ENCODE data around the gene VDAC1. TPM values are rescaled to one million over a fixed set of nuclear protein-coding genes. Genes with fewer than 3 reads are reported as not detected.
A peak's percentile ranks its signal among the peaks of the same experiment; 100 is the strongest.

VDAC1 gene
- total RNA-seq, 2 donors from 2014 or later = 37.6 to 65.1 TPM

- TF ChIP-seq POLR2A (IDR thresholded peaks at IDR 0.05) = no peak
- TF ChIP-seq, protein P1, sequence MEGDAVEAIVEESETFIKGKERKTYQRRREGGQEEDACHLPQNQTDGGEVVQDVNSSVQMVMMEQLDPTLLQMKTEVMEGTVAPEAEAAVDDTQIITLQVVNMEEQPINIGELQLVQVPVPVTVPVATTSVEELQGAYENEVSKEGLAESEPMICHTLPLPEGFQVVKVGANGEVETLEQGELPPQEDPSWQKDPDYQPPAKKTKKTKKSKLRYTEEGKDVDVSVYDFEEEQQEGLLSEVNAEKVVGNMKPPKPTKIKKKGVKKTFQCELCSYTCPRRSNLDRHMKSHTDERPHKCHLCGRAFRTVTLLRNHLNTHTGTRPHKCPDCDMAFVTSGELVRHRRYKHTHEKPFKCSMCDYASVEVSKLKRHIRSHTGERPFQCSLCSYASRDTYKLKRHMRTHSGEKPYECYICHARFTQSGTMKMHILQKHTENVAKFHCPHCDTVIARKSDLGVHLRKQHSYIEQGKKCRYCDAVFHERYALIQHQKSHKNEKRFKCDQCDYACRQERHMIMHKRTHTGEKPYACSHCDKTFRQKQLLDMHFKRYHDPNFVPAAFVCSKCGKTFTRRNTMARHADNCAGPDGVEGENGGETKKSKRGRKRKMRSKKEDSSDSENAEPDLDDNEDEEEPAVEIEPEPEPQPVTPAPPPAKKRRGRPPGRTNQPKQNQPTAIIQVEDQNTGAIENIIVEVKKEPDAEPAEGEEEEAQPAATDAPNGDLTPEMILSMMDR (IDR thresholded peaks at IDR 0.05) = no peak
- Histone ChIP-seq H3K9me3 (no peaks in the 10 kb centered on the region), H3K27me3 (no peaks in the 10 kb centered on the region), H3K4me3 (no peak overlapping the region), H3K4me1 (no peaks in the 10 kb centered on the region), H3K36me3 (replicated peaks in 1 of 2; ENCODE audit: insufficient read depth in 1 of 2, low read depth in 2 of 2) (no peaks in the 10 kb centered on the region), H3K27ac (no peak overlapping the region)
- ATAC-seq (no peak), DNase-seq (no peak)
- 88 to 93% methylated on average over 2 of the region's 2 CpGs for WGBS, 2 donors
- intact Hi-C loops (cut with DNase I) = no loop called here
These were observed 24.4 kb upstream of the VDAC1 start for GRCh38 chr5:134029156-134029555.

DNA sequence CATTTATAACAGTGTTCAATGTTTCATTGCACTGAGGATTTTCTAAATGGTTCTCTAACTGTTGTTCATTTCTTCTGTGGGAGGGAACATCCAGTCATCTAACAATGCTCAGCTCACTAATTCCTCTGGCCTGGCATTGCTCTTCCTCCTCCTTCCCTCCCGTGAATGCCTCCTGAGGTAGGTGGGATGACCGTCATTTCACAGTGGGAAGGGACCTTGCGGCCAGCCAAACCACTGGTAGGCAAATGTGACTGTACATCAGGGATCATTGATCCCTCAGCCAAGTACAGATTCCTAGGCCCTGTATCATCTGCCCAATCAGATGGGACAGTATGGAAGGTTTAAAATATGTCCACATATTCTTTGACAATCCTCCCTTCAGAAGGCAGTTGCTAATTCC lies 23.7 kb upstream of the VDAC1 start:
- Histone ChIP-seq H3K27me3 (no peaks in the 10 kb centered on the region), H3K4me1 (no peaks in the 10 kb centered on the region), H3K9me3 (no peaks in the 10 kb centered on the region), H3K4me3 (no peak overlapping the region), H3K36me3 (replicated peaks in 1 of 2; ENCODE audit: insufficient read depth in 1 of 2, low read depth in 2 of 2) (no peaks in the 10 kb centered on the region), H3K27ac (no peak overlapping the region)
- DNase-seq (no peak), ATAC-seq (no peak)
- no peak for TF ChIP-seq POLR2A (IDR thresholded peaks at IDR 0.05)
- TF ChIP-seq, protein P1 (IDR thresholded peaks at IDR 0.05) = no peak
- WGBS, 2 donors = 90 to 100% methylated on average over 3 of the region's 3 CpGs
- intact Hi-C loops (cut with DNase I) = no loop called here

DNA sequence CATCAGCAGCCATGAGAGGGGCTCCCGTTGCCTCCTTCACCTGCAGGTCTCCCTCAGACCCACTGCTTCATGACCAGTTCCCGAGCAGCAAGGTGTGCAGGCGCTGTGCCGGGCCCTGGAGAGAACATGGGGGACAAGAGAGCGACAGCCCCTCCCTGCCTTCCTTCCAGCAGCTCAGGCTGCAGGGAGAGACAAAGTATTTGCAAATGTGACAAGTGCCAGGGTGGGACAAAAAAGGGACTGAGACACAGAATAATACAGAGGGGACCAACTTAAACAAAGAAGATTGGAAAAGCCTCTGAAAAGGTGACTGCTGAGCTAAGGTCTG lies 22.5 kb upstream of the VDAC1 start:
- Histone ChIP-seq H3K9me3 (no peaks in the 10 kb centered on the region), H3K4me3 (no peak overlapping the region), H3K27me3 (no peaks in the 10 kb centered on the region), H3K27ac (no peak overlapping the region), H3K36me3 (replicated peaks in 1 of 2; ENCODE audit: insufficient read depth in 1 of 2, low read depth in 2 of 2) (no peaks in the 10 kb centered on the region), H3K4me1 (no peaks in the 10 kb centered on the region)
- no peak for TF ChIP-seq POLR2A (IDR thresholded peaks at IDR 0.05)
- TF ChIP-seq, protein P1 (IDR thresholded peaks at IDR 0.05) = no peak
- ATAC-seq = no peak
- DNase-seq = no peak
- 83 to 93% methylated on average over 5 of the region's 5 CpGs for WGBS, 2 donors
- intact Hi-C loops (cut with DNase I) = no loop called here

- intact Hi-C loops (cut with DNase I) = no loop called here
- DNase-seq = peak; percentile 61 to 85 (median 80)
These were observed 21.9 kb upstream of the VDAC1 start for GRCh38 chr5:134026521-134027287.

More at GRCh38 chr5:134026521-134027287, 21.9 kb upstream of the VDAC1 start:
- 53 to 63% methylated on average over 5 to 6 of the region's 6 CpGs for WGBS, 2 donors
- no peaks in the 10 kb centered on the region for H3K27me3 ChIP-seq
- peak; percentile 94 for ATAC-seq
- no peak overlapping the region for H3K27ac ChIP-seq
- H3K9me3 ChIP-seq = no peaks in the 10 kb centered on the region
- TF ChIP-seq, protein P1 (IDR thresholded peaks at IDR 0.05) = peak; percentile 43 to 73 (median 60)
- no peak for TF ChIP-seq POLR2A (IDR thresholded peaks at IDR 0.05)
- H3K4me3 ChIP-seq = no peak overlapping the region
- no peaks in the 10 kb centered on the region for H3K4me1 ChIP-seq
- H3K36me3 ChIP-seq (replicated peaks in 1 of 2; ENCODE audit: insufficient read depth in 1 of 2, low read depth in 2 of 2) = no peaks in the 10 kb centered on the region

Measured in body of pancreas (tissue), 4 donors.